Right kidney (tissue), 1 donor: Measurements from ENCODE around the gene WDR88.
"Not testable (repeated sequence)": the region's sequence is repeated elsewhere in the genome, so short reads cannot be mapped to it uniquely, and the experiment has no call there.

Experiments used
- DNase-seq: peaks from one replicate; pipeline ENCODE4 v3.0.0-alpha.2; 2016

WDR88 gene

GRCh38 chr19:33214596-33214995 lies 82.7 kb downstream of the WDR88 start:
- DNase-seq: no peak

DNA sequence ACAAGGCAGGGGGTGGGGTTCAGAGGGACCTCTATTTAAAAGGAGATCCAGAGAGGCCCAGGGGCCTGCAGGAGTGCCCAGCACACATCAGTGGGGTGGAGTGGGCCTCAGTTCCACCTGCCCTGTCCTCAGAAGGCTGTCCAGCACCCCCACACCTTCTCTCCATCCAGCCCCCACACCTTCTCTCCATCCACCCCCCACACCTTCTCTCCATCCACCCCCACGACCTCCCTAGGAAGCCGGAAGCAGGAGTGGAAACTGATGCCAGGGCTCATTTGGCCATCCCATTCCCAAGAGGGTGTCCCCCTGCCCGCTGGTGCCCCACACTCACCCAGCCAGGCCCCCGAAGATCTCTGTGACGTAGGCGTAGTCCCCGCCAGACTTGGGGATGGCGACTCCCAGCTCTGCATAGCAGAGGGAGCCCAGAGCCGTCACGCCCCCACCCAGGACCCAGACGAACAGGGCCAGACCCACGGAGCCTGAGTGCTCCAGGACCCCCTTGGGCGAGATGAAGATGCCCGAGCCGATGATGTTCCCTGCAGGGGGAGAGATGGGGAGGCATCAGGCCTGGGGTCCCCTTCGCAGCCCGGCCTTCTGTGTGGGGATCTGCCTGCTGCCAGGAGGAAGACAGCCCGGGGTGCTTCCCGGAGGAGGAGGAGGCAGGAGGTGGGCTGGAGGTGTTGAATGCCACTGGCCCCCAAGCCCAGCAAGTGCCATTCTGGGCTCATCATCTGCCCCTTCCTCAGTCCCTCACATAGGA lies 83.7 kb downstream of the WDR88 start:
- no peak for DNase-seq

GRCh38 chr19:33216198-33216830 lies 84.4 kb downstream of the WDR88 start:
- DNase-seq: no peak

DNA sequence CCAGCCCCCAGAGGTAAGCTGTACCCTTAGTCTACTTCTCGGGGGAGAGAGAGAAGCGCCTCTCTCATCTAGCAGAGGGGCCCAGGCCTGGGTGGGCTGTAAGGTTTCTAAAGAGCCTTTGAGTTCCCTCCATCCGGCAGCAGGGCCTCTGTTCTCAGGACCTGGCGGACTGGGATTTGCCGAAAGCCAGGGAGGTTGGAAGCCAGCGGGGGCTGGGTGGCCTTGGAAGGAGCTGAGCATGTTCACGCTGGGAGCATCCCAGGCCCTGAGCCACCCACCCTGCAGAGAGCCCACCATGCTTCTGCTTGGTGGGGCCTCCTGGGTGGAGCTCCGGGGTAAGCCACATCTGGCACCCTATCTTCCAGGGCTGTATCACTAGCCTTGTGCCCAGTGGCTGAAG lies 86.0 kb downstream of the WDR88 start:
- DNase-seq: no peak

- DNase-seq: no peak
Measured at GRCh38 chr19:33219261-33219815, 87.4 kb downstream of the WDR88 start.

DNA sequence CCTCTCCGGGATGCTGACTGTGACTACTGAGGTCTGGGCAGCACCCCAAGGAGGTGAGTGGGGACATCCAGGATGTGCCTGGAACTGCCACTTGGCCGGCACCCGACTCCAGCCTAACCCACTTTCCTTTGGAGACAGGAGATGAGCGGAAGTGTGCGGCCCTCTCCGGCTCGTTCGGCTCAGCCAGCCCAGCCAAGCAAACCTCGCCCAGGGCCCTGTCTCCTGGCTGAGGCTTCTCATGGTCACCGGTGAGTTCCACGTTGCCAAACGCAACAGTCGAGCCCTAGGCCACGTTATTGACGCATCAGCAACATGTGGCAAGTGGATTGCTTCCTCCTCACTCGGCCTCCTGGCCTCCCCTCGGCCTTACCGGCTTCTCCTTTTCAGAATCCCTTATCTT lies 88.2 kb downstream of the WDR88 start:
- no peak for DNase-seq

GRCh38 chr19:33220735-33221134 lies 88.8 kb downstream of the WDR88 start:
- no peak for DNase-seq

DNA sequence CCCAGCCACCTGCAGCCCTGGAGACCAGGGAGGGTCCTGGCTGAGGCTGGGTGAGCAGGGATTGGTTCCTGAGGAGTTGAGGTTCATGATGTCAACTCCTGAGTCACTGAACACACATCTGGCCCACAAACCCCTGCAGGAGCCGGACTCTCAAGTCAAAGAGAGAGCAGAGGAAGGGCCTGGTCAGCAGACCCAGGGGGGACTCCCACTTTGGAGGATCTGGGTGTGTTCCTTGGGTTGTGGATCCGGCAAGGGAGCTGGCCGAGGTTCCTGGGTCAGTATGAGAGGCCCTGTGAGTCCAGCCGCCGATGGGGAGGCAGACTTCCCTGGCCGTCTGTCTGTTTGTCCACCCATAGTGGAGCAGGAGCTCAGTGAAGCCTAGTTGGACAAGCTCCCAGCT lies 89.7 kb downstream of the WDR88 start:
- DNase-seq: no peak

DNA sequence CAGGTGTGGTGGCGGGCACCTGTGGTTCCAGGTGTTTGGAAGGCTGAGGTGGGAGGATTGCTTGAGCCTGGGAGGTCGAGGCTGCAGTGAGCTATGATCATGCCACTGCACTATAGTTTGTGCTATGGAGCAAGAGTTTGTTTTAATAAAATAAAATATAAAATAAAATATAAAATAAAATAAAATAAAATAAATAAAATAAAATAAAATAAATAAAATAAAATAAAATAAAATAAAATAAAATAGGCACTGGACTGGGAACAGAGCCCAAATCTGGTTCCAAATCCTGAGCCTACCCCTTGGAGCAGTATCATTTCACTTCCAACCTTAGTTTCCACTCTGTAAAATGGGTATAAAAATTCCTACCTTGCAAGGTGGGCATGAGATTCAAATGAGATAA lies 90.3 kb downstream of the WDR88 start:
- DNase-seq: not testable (repeated sequence)

GRCh38 chr19:33224694-33225457 lies 93.0 kb downstream of the WDR88 start:
- DNase-seq: no peak
